ENCODE data around the gene PIWIL1.

Gene PIWIL1

DNA sequence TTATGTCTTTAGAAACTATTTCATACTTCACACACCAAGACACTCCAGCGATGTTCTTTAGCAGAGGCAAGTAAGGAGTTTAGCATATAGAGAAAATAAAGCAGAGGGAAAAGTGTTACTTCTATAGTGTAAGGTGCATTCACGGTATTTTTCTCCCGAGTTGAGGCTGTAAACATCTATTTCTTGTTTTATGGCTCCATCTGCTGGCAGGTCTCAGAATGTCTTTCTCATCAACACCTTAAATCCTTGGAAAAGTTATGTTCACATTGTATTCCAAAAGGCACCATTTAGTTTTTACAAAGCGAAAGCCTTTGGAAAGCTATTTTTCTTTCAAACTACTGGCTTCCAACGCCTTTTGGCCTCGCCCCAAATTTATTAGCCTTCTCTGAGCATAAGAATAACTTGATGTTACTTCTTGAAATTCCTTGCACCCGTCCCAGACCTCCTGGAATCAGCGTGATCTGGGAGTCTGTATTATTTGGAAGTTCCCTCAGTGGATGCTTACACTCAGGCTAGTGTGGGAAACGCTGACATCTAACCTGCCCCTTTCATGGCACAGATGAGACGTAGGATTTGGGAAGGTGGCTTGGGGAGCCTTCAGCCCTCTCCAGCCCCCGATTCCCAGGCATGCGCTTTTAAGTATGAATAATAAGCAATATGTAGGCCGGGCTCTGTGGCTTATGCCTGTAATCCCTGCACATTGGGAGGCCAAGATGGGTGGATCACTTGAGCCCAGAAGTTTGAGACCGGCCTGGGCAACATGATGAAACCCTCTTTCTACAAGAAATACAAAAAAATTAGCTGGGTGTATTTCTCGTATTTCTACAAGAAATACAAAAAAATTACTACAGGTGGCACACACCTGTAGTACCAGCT, 1.9 kb upstream of the PIWIL1 start:
- Histone ChIP-seq H3K9me3 (ENCODE audit: control insufficient read depth, low read length) (no peaks in the 10 kb centered on the region), H3K36me3 (ENCODE audit: control insufficient read depth, insufficient read depth, low read length) (no peaks in the 10 kb centered on the region), H3K27me3 (ENCODE audit: control insufficient read depth, insufficient read depth, low read length, poor library complexity, severe bottlenecking) (peaks cover 20% of the 10 kb centered on the region), H3K4me3 (ENCODE audit: insufficient read depth, low read depth, low read length) (no peak overlapping the region), H3K27ac (ENCODE audit: insufficient read depth, low read depth, low read length, poor library complexity, severe bottlenecking) (no peak overlapping the region), H3K4me1 (ENCODE audit: control insufficient read depth, insufficient read depth, low read length) (no peaks in the 10 kb centered on the region)
- 53 to 55% methylated on average over 15 of the region's 15 CpGs for WGBS, 2 experiments

- Histone ChIP-seq H3K27ac (ENCODE audit: insufficient read depth, low read depth, low read length, poor library complexity, severe bottlenecking) (no peak overlapping the region), H3K4me3 (ENCODE audit: insufficient read depth, low read depth, low read length) (no peak overlapping the region), H3K9me3 (ENCODE audit: control insufficient read depth, low read length) (no peaks in the 10 kb centered on the region), H3K4me1 (ENCODE audit: control insufficient read depth, insufficient read depth, low read length) (no peaks in the 10 kb centered on the region), H3K36me3 (ENCODE audit: control insufficient read depth, insufficient read depth, low read length) (no peaks in the 10 kb centered on the region), H3K27me3 (ENCODE audit: control insufficient read depth, insufficient read depth, low read length, poor library complexity, severe bottlenecking) (peaks cover 25% of the 10 kb centered on the region)
- WGBS, 2 experiments, result 89 to 90% methylated on average over 33 of the region's 33 CpGs
These were observed 782 bp upstream of the PIWIL1 start for GRCh38 chr12:130336723-130337487.

DNA sequence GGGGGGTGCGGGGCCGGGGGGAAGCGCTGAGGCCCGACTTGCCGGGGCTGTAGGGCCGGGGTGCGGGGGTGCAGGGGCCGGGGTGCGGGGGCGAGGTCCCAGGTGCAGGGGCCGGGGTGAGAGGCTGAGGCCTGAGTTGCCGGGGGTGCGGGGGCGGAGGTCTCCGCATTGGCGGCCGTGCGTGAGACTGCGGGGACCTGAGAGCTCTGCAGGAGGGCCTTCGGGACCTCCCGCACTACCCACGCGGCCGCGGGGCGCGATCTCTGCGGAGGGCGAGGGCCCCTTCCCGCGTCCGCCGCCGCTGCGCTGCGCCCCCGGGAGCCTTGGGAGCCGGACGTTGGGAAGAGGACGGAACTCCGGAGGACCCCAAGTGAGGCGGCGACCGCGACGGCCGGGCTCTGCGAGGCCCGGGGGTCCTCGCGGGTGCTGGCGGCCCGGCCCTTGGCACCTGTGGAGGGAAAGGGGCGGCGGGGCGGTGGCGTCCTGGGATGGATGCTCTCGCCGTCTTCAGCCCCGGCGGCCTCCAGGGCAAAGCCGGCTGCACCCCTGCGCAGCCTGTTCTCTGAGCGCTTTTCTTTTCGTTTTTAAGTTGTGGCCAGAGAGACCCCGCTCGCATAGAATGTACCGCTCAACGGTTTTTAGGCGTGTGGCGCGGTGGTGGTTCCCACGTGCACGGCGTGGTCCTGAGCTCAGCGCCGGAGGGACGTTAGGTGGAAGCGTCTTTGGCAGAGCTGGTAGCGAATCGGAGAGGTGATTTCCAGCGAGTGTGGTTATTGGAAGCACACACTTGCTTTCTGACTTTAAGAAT, 1.3 kb downstream of the PIWIL1 start:
- H3K27ac ChIP-seq (ENCODE audit: insufficient read depth, low read depth, low read length, poor library complexity, severe bottlenecking), result no peak overlapping the region
- no peaks in the 10 kb centered on the region for H3K36me3 ChIP-seq (ENCODE audit: control insufficient read depth, insufficient read depth, low read length)
- no peaks in the 10 kb centered on the region for H3K4me1 ChIP-seq (ENCODE audit: control insufficient read depth, insufficient read depth, low read length)
- 76% methylated on average over 82 of the region's 82 CpGs for WGBS, 2 experiments
- no peaks in the 10 kb centered on the region for H3K9me3 ChIP-seq (ENCODE audit: control insufficient read depth, low read length)
- no peak overlapping the region for H3K4me3 ChIP-seq (ENCODE audit: insufficient read depth, low read depth, low read length)
- H3K27me3 ChIP-seq (ENCODE audit: control insufficient read depth, insufficient read depth, low read length, poor library complexity, severe bottlenecking), result peaks cover 25% of the 10 kb centered on the region

GRCh38 chr12:130339951-130340350, 2.3 kb downstream of the PIWIL1 start:
- Histone ChIP-seq H3K4me3 (ENCODE audit: insufficient read depth, low read depth, low read length) (no peak overlapping the region), H3K4me1 (ENCODE audit: control insufficient read depth, insufficient read depth, low read length) (no peaks in the 10 kb centered on the region), H3K27ac (ENCODE audit: insufficient read depth, low read depth, low read length, poor library complexity, severe bottlenecking) (no peak overlapping the region), H3K9me3 (ENCODE audit: control insufficient read depth, low read length) (no peaks in the 10 kb centered on the region), H3K27me3 (ENCODE audit: control insufficient read depth, insufficient read depth, low read length, poor library complexity, severe bottlenecking) (peaks cover 25% of the 10 kb centered on the region), H3K36me3 (ENCODE audit: control insufficient read depth, insufficient read depth, low read length) (no peaks in the 10 kb centered on the region)
- 72 to 75% methylated on average over 15 of the region's 15 CpGs for WGBS, 2 experiments

GRCh38 chr12:130342442-130342841, 4.8 kb downstream of the PIWIL1 start:
- no peaks in the 10 kb centered on the region for H3K36me3 ChIP-seq (ENCODE audit: control insufficient read depth, insufficient read depth, low read length)
- peaks cover 25% of the 10 kb centered on the region for H3K27me3 ChIP-seq (ENCODE audit: control insufficient read depth, insufficient read depth, low read length, poor library complexity, severe bottlenecking)
- H3K27ac ChIP-seq (ENCODE audit: insufficient read depth, low read depth, low read length, poor library complexity, severe bottlenecking), result no peak overlapping the region
- no peaks in the 10 kb centered on the region for H3K9me3 ChIP-seq (ENCODE audit: control insufficient read depth, low read length)
- H3K4me3 ChIP-seq (ENCODE audit: insufficient read depth, low read depth, low read length), result no peak overlapping the region
- H3K4me1 ChIP-seq (ENCODE audit: control insufficient read depth, insufficient read depth, low read length), result no peaks in the 10 kb centered on the region
- 90 to 93% methylated on average over 7 of the region's 8 CpGs for WGBS, 2 experiments

GRCh38 chr12:130342842-130343241, 5.2 kb downstream of the PIWIL1 start:
- H3K4me1 ChIP-seq (ENCODE audit: control insufficient read depth, insufficient read depth, low read length), result no peaks in the 10 kb centered on the region
- H3K36me3 ChIP-seq (ENCODE audit: control insufficient read depth, insufficient read depth, low read length), result no peaks in the 10 kb centered on the region
- WGBS, 2 experiments, result 75 to 76% methylated on average over 5 of the region's 5 CpGs
- H3K27ac ChIP-seq (ENCODE audit: insufficient read depth, low read depth, low read length, poor library complexity, severe bottlenecking), result no peak overlapping the region
- H3K9me3 ChIP-seq (ENCODE audit: control insufficient read depth, low read length), result no peaks in the 10 kb centered on the region
- peaks cover 25% of the 10 kb centered on the region for H3K27me3 ChIP-seq (ENCODE audit: control insufficient read depth, insufficient read depth, low read length, poor library complexity, severe bottlenecking)
- no peak overlapping the region for H3K4me3 ChIP-seq (ENCODE audit: insufficient read depth, low read depth, low read length)

DNA sequence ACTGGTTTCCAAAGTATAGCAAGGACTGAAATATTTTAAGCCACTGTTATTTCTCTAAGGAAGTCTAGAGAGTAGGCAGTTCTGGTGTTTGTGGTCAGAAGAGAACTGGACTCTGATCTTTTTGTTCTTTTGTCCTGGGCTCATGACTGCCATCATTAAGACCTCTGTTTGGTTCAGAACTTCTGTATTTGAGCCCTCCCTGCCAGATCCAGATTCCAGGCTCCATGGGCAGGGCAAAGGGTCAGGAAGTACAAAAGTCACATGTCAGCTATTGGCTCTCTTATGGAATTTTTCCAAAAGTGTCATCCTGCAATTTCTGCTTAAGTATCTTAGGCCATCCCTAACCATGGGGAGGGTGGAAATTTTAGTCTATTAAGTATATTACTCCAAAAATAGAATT, 6.8 kb downstream of the PIWIL1 start:
- Histone ChIP-seq H3K4me3 (ENCODE audit: insufficient read depth, low read depth, low read length) (no peak overlapping the region), H3K4me1 (ENCODE audit: control insufficient read depth, insufficient read depth, low read length) (no peaks in the 10 kb centered on the region), H3K9me3 (ENCODE audit: control insufficient read depth, low read length) (no peaks in the 10 kb centered on the region), H3K36me3 (ENCODE audit: control insufficient read depth, insufficient read depth, low read length) (no peaks in the 10 kb centered on the region), H3K27ac (ENCODE audit: insufficient read depth, low read depth, low read length, poor library complexity, severe bottlenecking) (no peak overlapping the region), H3K27me3 (ENCODE audit: control insufficient read depth, insufficient read depth, low read length, poor library complexity, severe bottlenecking) (peaks cover 16% of the 10 kb centered on the region)

- Histone ChIP-seq H3K9me3 (ENCODE audit: control insufficient read depth, low read length) (no peaks in the 10 kb centered on the region), H3K36me3 (ENCODE audit: control insufficient read depth, insufficient read depth, low read length) (no peaks in the 10 kb centered on the region), H3K27me3 (ENCODE audit: control insufficient read depth, insufficient read depth, low read length, poor library complexity, severe bottlenecking) (peaks cover 9% of the 10 kb centered on the region), H3K4me3 (ENCODE audit: insufficient read depth, low read depth, low read length) (no peak overlapping the region), H3K4me1 (ENCODE audit: control insufficient read depth, insufficient read depth, low read length) (no peaks in the 10 kb centered on the region), H3K27ac (ENCODE audit: insufficient read depth, low read depth, low read length, poor library complexity, severe bottlenecking) (no peak overlapping the region)
- 82 to 100% methylated on average over 1 of the region's 1 CpG for WGBS, 2 experiments
These were observed 7.6 kb downstream of the PIWIL1 start for GRCh38 chr12:130345292-130345691.

- 90 to 92% methylated on average over 7 of the region's 7 CpGs for WGBS, 2 experiments
These were observed 9.9 kb downstream of the PIWIL1 start for GRCh38 chr12:130347588-130347987.

DNA sequence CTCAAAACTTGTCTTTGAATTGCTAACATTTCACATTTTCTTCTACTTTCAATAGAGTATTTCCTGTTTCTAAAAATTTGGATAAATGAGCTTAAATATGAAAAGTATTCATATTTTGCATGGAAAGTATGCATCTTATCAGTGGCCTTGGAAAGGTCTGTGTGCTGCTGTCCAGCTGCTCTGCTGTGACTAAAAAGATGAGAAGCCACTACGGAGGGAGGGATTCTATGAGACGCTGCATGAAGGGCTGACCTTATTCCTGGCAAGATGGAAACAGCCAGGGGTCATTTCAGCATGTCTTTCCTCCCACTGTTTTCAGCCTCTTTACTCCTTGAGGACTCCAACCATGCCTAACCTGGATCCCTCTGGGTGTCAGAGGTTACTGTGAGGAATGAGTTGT, 13.0 kb downstream of the PIWIL1 start:
- no peak overlapping the region for H3K27ac ChIP-seq (ENCODE audit: insufficient read depth, low read depth, low read length, poor library complexity, severe bottlenecking)
- H3K36me3 ChIP-seq (ENCODE audit: control insufficient read depth, insufficient read depth, low read length), result no peaks in the 10 kb centered on the region
- H3K4me1 ChIP-seq (ENCODE audit: control insufficient read depth, insufficient read depth, low read length), result no peaks in the 10 kb centered on the region
- 66 to 77% methylated on average over 2 of the region's 2 CpGs for WGBS, 2 experiments
- no peak overlapping the region for H3K4me3 ChIP-seq (ENCODE audit: insufficient read depth, low read depth, low read length)
- H3K9me3 ChIP-seq (ENCODE audit: control insufficient read depth, low read length), result no peaks in the 10 kb centered on the region
- no peaks in the 10 kb centered on the region for H3K27me3 ChIP-seq (ENCODE audit: control insufficient read depth, insufficient read depth, low read length, poor library complexity, severe bottlenecking)

More at GRCh38 chr12:130347588-130347987, 9.9 kb downstream of the PIWIL1 start:
- H3K27me3 ChIP-seq (ENCODE audit: control insufficient read depth, insufficient read depth, low read length, poor library complexity, severe bottlenecking), result no peaks in the 10 kb centered on the region
- no peaks in the 10 kb centered on the region for H3K36me3 ChIP-seq (ENCODE audit: control insufficient read depth, insufficient read depth, low read length)
- H3K9me3 ChIP-seq (ENCODE audit: control insufficient read depth, low read length), result no peaks in the 10 kb centered on the region
- H3K27ac ChIP-seq (ENCODE audit: insufficient read depth, low read depth, low read length, poor library complexity, severe bottlenecking), result no peak overlapping the region
- H3K4me3 ChIP-seq (ENCODE audit: insufficient read depth, low read depth, low read length), result no peak overlapping the region
- no peaks in the 10 kb centered on the region for H3K4me1 ChIP-seq (ENCODE audit: control insufficient read depth, insufficient read depth, low read length)
